Upper lobe of left lung (tissue), 6 donors: ENCODE measurements around the gene KLRC2. TPM values are rescaled to one million over a fixed set of nuclear protein-coding genes. Genes with fewer than 3 reads are reported as not detected.
A peak's percentile ranks its signal among the peaks of the same experiment; 100 is the strongest.
"Not testable (repeated sequence)": the region's sequence is repeated elsewhere in the genome, so short reads cannot be mapped to it uniquely, and the experiment has no call there.

Experiments used
- ATAC-seq, 2 donors: fragments of 200-7000 bp; cut with Tn5 transposase; one replicate each; pipeline ENCODE4 v1.9.1; 2022; ENCODE audit warnings: mild to moderate bottlenecking in 2 of 2, moderate library complexity in 2 of 2; ENCODE audit not compliant: low FRiP score in 2 of 2
- DNase-seq, 2 donors: peaks; one replicate each; pipeline ENCODE4 v3.0.0-alpha.2; 2019 to 2020
- H3K27ac ChIP-seq, 4 donors: fragments of 200-600 bp; sonication (generic); one replicate each; pipeline ENCODE4 v1.5.1; 2016 to 2019
- H3K27me3 ChIP-seq, 4 donors: fragments of 200-600 bp; sonication (generic); one replicate each; pipeline ENCODE4 v1.5.1; 2017 to 2019
- H3K36me3 ChIP-seq, 4 donors: fragments of 200-600 bp; sonication (generic); one replicate each; pipeline ENCODE4 v1.5.1; 2016 to 2019
- H3K4me1 ChIP-seq, 4 donors: fragments of 200-600 bp; sonication (generic); one replicate each; pipeline ENCODE4 v1.5.1; 2018 to 2019
- H3K4me3 ChIP-seq, 4 donors: fragments of 200-600 bp; sonication (generic); one replicate each; pipeline ENCODE4 v1.5.1; 2017 to 2019; ENCODE audit warnings: mild to moderate bottlenecking in 2 of 4, moderate library complexity in 1 of 4
- H3K9me3 ChIP-seq, 4 donors: fragments of 200-600 bp; sonication (generic); one replicate each; pipeline ENCODE4 v1.5.1; 2018 to 2019
- CTCF ChIP-seq, 6 experiments: fragments of 450-650 bp in 4 of 6; fragments of 200-600 bp in 2 of 6; sonication (generic) in 2 of 6; IDR thresholded peaks; one replicate each; pipeline ENCODE4 v1.5.1; 2016 to 2019; ENCODE audit warnings: antibody characterized with exemption in 6 of 6
- EP300 ChIP-seq, 4 donors: sonication (generic); formaldehyde crosslinking; IDR thresholded peaks; one replicate each; pipeline ENCODE4 v1.5.1; 2017; ENCODE audit warnings: antibody characterized with exemption in 4 of 4, control low read depth in 2 of 4
- POLR2A ChIP-seq, 4 donors: fragments of 450-650 bp; IDR thresholded peaks; one replicate each; pipeline ENCODE4 v1.5.1; 2016 to 2017; ENCODE audit warnings: antibody characterized with exemption in 4 of 4, mild to moderate bottlenecking in 2 of 4
- POLR2AphosphoS5 ChIP-seq, 2 donors: sonication (generic); formaldehyde crosslinking; IDR thresholded peaks; one replicate each; pipeline ENCODE4 v1.5.1; 2017; ENCODE audit warnings: antibody characterized with exemption in 2 of 2
- WGBS, 2 donors: methylation state at CpG; one replicate each; pipeline ENCODE4 v1.1.5; 2017 to 2018; 5-methylcytosine and 5-hydroxymethylcytosine counted together
- total RNA-seq, 6 donors: library from RNA; depleted of rRNA in 4 of 6; stranded (reverse); fragments of >200 nt in 4 of 6; gene quantifications; one replicate each; pipeline versions ENCODE4 v1.1.0 to v1.2.1, GENCODE V29; 2016 to 2021
- donor health status: DM: no; HTN: no; CAD: no; lungs with moderate emphysema.
- donor health status: DM: no; HTN: yes; CAD: no; lungs with severe emphysema.

KLRC2 gene
- total RNA-seq, 6 donors from 2014 or later: 0.88 to 9.7 (median 2.3) TPM

GRCh38 chr12:10398168-10398567 is 37.6 kb downstream of the KLRC2 start:
- Histone ChIP-seq H3K9me3 (no peaks in the 10 kb centered on the region), H3K27ac (no peak overlapping the region), H3K36me3 (no peaks in the 10 kb centered on the region), H3K27me3 (no peaks in the 10 kb centered on the region), H3K4me3 (no peak overlapping the region), H3K4me1 (peaks cover 0 to 10% (median 6%) of the 10 kb centered on the region in 4 donors)
- TF ChIP-seq POLR2AphosphoS5 (IDR thresholded peaks at IDR 0.05) (no peak), POLR2A (IDR thresholded peaks at IDR 0.05) (no peak), EP300 (IDR thresholded peaks at IDR 0.05) (no peak), CTCF (IDR thresholded peaks at IDR 0.05) (no peak)
- 72 to 91% methylated on average over 2 of the region's 2 CpGs for WGBS, 2 donors
- ATAC-seq (no peak), DNase-seq (no peak)

- Histone ChIP-seq H3K4me3 (no peak overlapping the region), H3K9me3 (no peaks in the 10 kb centered on the region), H3K27ac (no peak overlapping the region), H3K4me1 (peaks cover 5 to 14% (median 11%) of the 10 kb centered on the region in 4 donors), H3K36me3 (no peaks in the 10 kb centered on the region), H3K27me3 (no peaks in the 10 kb centered on the region)
- ATAC-seq (no peak), DNase-seq (no peak)
- TF ChIP-seq POLR2AphosphoS5 (IDR thresholded peaks at IDR 0.05) (no peak), POLR2A (IDR thresholded peaks at IDR 0.05) (no peak), EP300 (IDR thresholded peaks at IDR 0.05) (no peak), CTCF (IDR thresholded peaks at IDR 0.05) (no peak)
- 52 to 70% methylated on average over 2 of the region's 2 CpGs for WGBS, 2 donors
These were observed 38.5 kb downstream of the KLRC2 start for GRCh38 chr12:10397296-10397695.

- H3K9me3 ChIP-seq: not testable (repeated sequence)
- H3K27ac ChIP-seq: peak overlapping the region in 2 of 4 donors; percentile 35 to 46
- WGBS, 2 donors: 88 to 89% methylated on average over 15 of the region's 15 CpGs
These were observed 39.6 kb downstream of the KLRC2 start for GRCh38 chr12:10396176-10396575.

DNA sequence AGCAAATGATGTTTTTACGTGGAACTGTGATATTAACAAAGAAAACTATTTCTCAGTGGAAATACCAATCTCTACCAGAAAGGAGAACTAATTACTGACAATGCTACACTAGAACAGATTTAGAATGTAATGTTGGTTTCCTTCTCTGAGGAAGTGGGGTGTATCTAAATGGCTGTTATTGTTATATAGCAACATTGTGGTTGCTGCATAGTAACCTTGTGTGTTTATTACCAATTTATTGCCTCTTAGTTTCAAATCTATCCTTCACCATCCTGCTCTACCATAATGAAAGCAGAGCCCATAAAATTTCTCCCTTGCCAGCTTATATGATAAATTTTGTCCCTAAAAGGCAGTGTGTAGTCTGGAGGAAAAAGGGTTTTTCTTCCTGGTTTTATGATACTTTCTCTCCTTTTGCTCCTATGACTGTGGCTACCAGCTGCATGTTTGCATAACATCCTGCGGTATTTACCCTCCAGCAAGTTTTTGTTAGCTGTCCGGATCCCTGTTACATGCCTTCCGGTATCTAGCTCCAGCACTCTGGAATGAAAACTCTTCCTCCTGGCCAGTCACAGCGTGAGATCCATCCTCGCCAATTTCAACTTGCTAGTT is 40.3 kb downstream of the KLRC2 start:
- Histone ChIP-seq H3K9me3 (no peaks in the 10 kb centered on the region), H3K27ac (peak overlapping the region; percentile 3 to 46 (median 26)), H3K4me3 (peak overlapping the region in 1 of 4 donors; percentile 2), H3K27me3 (no peaks in the 10 kb centered on the region), H3K4me1 (peaks cover 5 to 22% (median 17%) of the 10 kb centered on the region in 4 donors), H3K36me3 (no peaks in the 10 kb centered on the region)
- 17 to 25% methylated on average over 6 of the region's 6 CpGs for WGBS, 2 donors
- ATAC-seq: peak; percentile 46 to 86
- TF ChIP-seq CTCF (IDR thresholded peaks at IDR 0.05) (no peak), POLR2AphosphoS5 (IDR thresholded peaks at IDR 0.05) (peak in 1 of 2 donors; percentile 25), POLR2A (IDR thresholded peaks at IDR 0.05) (no peak), EP300 (IDR thresholded peaks at IDR 0.05) (no peak)
- no peak for DNase-seq

More at GRCh38 chr12:10396176-10396575, 39.6 kb downstream of the KLRC2 start:
- not testable (repeated sequence) for DNase-seq, H3K36me3 ChIP-seq, ATAC-seq, H3K27me3 ChIP-seq
- H3K4me1 ChIP-seq: peaks cover 5 to 22% (median 17%) of the 10 kb centered on the region in 4 donors
- peak overlapping the region in 1 of 4 donors; percentile 2 for H3K4me3 ChIP-seq

DNA sequence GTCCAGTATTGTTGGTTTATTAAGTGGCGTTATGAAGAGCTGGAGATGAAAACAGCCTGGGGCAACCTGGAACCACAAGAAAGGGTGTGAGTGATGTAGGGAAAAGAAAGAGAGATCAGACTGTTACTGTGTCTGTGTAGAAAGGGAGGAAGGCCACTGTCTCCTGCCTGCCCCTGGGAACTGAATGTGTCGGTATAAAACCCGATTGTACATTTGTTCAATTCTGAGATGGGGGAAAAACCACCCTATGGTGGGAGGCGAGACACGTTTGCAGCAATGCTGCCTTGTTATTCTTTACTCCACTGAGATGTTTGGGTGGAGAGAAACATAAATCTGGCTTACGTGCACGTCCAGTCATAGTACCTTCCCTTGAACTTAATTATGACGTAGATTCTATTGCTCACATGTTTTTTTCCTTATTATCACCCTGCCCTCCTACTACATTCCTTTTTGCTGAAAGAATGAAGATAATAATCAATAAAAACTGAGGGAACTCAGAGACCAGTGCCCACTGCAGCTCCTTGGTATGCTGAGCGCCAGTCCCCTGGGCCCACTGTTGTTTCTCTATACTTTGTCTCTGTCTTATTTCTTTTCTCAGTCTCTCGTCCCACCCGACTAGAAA is 41.2 kb downstream of the KLRC2 start:
- not testable (repeated sequence) for H3K4me3 ChIP-seq, ATAC-seq, H3K27me3 ChIP-seq, H3K9me3 ChIP-seq, H3K36me3 ChIP-seq, DNase-seq
- 80 to 87% methylated on average over 11 of the region's 11 CpGs for WGBS, 2 donors
- peaks cover 5 to 22% (median 17%) of the 10 kb centered on the region in 4 donors for H3K4me1 ChIP-seq
- peak overlapping the region in 2 of 4 donors; percentile 3 to 18 for H3K27ac ChIP-seq
